Measurements from ENCODE around the gene KDM3A.

- no peak for TF ChIP-seq CTCF (conservative IDR thresholded peaks at IDR 0.05; ENCODE audit: low read depth in 2 of 2)
- no peak for TF ChIP-seq POLR2AphosphoS5 (IDR thresholded peaks at IDR 0.05; ENCODE audit: low read depth)
- no peak for TF ChIP-seq EZH2 (IDR thresholded peaks at IDR 0.05; ENCODE audit: low read depth, unreplicated experiment)
- no peak for TF ChIP-seq REST (IDR thresholded peaks at IDR 0.05; ENCODE audit: unreplicated experiment)
- no peak for TF ChIP-seq EZH2phosphoT487 (IDR thresholded peaks at IDR 0.05; ENCODE audit: unreplicated experiment)
Observed at GRCh38 chr2:86512034-86512433, 70.9 kb downstream of the KDM3A start.
